CD4-positive, alpha-beta T cell treated with Interleukin-2 at 100 ng/mL for 4 hours (primary cell): ENCODE data around the gene OSBPL8.
A peak's percentile ranks its signal among the peaks of the same experiment; 100 is the strongest.

Source experiments
- DNase-seq: peaks from one replicate; pipeline ENCODE4 v3.0.0-alpha.2; 2020; ENCODE audit warnings: low spot score

Gene OSBPL8

GRCh38 chr12:76559400-76560085, at the start of gene OSBPL8:
TSS of gene OSBPL8 (minus strand) at chr12:76559771. CDS start at chr12:76487551, 72,220 bp downstream.
- peak; percentile 94 for DNase-seq

- DNase-seq, result no peak
Measured at GRCh38 chr12:76608070-76608469, 48.5 kb upstream of the OSBPL8 start.

DNA sequence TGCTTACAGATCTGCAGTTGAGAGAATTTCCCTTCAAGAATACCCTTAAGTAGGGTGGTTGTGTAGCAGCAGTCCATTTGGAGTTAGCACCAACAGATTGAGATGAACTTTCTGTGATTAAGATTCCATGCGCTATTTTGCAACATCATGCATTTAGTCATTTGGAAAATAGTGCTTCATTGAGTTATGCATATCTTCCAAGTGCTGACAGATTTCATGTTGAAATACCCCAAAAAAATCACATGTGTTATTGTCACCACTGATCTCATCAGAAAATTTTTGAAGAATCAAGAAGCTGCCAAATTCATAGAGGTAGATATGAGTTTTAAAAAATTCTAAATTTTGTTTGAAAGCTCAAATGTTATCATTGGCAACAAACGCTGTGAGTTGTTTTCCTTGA, 35.5 kb upstream of the OSBPL8 start:
- no peak for DNase-seq

DNA sequence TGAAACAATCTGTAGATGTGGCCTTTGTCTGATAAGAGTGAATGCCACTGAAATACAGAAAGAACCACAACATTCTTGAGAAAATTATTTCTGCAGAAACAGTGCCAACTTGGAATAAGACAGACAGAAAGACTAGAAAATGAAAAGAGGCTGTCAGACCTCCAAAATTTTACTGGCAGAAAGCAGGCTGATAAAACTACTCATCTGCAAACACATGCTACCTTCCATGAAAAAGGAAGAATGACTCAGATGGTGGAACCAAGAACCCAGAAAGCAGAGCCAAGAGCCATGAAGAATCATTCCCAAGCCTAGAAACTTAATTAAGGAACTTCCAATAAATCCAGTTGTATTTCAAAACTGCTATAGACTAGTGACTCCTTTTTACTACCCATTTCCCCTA, 31.9 kb upstream of the OSBPL8 start:
- no peak for DNase-seq

GRCh38 chr12:76590131-76590530, 30.6 kb upstream of the OSBPL8 start:
- no peak for DNase-seq

GRCh38 chr12:76588881-76589565, 29.5 kb upstream of the OSBPL8 start:
- DNase-seq, result no peak

DNA sequence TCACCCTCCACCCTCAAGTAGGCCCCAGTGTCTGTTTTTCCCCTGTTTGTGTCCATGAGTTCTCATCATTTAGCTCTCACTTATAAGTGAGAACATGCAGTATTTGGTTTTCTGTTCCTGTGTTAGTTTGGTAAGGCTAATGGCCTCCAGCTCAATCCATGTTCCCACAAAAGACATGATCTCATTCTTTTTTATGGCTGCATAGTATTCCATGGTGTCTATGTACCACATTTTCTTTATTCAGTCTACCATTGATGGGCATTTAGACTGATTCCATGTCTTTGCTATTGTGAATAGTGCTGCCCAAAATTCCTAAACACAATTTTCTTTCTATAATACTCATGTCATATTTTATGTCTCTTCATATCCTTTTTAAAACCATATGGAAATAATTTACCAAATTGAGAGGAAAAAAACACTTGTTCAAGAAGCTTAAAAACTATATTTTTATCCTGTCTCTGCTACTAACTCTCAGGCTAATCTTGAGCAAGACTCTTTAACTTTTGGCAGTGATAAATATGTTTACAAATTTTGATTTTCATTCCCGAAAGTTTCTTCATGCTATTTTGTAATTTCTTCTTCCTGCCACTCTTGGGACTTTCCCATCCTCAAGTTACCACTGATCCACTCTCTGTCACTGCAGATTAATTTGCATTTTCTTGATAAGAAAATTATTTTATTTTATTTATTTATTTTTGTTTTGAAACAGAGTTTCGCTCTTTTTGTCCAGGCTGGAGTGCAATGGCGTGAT, 28.0 kb upstream of the OSBPL8 start:
- no peak for DNase-seq

- DNase-seq, result peak; percentile 65
Measured at GRCh38 chr12:76586764-76587395, 27.3 kb upstream of the OSBPL8 start.

- DNase-seq, result no peak
Measured at GRCh38 chr12:76583301-76583700, 23.7 kb upstream of the OSBPL8 start.

DNA sequence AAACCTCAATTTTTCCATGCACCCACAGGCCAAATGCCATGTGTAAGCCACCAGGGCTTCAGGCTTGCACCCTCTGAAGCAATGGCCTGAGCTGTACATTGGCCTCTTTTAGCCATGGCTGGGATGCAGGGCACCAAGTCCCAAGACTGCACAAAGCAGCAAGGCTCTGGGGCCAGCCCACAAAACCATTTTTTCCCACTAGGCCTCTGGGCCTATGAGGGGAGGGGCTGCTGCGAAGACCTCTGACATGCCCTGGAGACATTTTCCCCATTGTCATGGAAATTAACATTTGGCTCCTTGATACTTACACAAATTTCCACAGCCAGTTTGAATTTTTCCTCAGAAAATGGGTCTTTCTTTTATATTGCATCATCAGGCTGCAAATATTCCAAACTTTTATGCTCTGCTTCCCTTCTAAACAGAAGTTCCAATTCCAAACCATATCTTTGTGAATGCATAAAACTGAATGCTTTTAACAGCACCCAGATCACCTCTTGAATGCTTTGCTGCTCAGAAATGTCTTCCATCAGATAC, 14.3 kb upstream of the OSBPL8 start:
- no peak for DNase-seq

GRCh38 chr12:76571256-76571655, 11.7 kb upstream of the OSBPL8 start:
- DNase-seq, result no peak

DNA sequence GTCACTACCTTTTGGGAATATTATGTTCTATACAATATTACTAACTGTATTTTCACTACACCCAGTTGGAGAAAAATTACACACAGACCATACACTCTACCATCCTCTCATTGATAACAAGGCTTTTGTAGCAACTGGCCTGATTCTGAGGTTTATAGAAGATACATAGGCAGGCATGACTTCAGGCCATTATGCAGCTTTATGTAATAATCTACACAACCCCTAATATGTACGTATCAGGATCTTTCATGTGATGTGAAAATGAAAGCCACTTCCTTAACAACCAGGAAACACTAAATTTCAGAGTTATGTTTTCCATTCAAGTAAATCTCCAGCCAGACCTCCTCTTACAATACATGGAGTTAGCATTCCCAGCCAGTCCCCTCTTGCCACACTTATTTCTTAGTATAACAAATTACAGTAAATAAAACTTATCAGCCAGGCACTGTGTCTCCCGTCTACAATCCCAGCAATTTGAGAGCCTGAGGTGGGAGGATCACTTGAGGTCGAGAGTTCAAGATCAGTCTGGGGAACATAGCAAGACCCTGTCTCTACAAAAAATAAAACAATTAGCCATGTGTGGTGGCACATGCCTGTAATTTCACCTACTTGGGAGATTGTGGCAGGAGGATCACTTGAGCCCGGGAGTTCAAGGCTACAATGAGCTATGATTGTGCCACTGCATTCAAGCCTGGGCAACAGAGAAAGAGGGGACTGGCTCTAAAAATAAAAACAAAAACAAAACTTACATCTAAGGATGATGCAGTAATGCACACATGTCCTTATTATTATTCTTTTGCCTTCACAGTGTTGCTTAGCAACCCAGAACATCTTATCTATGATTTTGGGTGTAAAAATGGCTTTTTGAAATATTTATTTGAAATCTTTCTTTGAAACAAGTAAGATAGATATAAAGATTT, 10.4 kb upstream of the OSBPL8 start:
- DNase-seq, result no peak

DNA sequence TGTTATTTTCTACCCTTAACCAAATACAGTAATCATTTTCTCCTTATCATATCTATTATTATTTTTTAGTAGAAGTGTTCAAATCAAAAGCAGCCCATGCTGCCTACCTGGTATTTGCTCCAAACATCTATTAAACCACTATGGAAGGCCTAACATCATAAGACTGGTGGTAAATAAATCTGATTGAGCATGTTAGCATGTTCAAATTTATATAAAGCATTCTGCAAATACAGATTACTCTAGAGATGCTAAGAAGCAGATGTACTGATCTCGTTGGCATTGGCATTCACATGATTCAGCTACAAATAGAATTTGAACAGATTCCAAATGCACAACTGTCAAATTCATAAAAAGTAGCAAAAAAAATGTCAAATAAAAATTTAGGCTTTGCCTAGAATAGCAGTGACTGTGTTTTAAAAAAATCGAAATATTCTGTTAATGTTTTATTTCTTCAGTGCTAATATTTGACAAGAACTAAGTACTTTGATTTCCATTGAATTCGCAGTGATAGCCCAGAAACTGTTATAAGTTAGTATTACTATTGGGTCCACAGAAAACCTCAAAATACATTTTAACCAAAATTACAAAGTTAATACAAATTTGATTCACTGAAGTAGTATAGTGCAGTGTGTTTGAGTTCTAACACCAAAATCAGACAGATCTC, 9.4 kb upstream of the OSBPL8 start:
- no peak for DNase-seq

- no peak for DNase-seq
Measured at GRCh38 chr12:76568130-76568529, 8.6 kb upstream of the OSBPL8 start.

DNA sequence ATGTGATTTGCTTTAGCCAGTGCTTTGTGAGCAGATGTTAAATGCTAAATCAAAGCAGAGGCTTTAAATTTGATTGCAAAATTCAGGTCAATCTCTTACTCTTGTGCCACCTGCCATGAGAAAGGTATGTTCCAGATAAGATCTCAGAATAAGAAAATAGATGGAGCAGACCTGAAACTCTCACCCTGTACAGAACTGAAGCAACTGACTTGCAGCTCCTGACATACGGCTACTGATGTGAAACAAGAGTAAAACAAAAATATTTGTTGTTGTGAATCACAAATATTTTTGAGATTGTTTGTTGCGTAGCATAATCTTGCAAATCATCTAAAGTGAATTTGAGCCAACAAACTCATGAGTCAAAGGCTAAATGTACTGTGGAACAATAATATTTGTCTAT, 3.5 kb upstream of the OSBPL8 start:
- DNase-seq, result no peak

DNA sequence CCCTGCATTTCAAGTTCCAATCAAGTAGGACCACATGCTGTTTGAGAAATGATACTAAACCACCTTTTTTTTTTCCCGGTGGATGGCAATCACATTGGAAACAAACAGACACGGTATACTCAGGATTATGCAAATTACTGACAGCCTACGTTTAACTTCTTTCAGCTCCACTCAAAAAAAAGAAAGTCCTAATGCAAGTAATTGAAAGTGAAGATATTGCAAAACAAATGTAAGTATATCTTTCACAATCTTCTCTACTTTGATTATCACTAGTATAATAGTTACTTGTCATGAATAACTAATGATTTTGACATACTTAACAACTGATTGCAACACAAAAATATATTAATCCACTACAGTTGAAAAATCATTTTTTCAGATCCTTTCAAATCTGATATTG, 2.6 kb upstream of the OSBPL8 start:
- no peak for DNase-seq

DNA sequence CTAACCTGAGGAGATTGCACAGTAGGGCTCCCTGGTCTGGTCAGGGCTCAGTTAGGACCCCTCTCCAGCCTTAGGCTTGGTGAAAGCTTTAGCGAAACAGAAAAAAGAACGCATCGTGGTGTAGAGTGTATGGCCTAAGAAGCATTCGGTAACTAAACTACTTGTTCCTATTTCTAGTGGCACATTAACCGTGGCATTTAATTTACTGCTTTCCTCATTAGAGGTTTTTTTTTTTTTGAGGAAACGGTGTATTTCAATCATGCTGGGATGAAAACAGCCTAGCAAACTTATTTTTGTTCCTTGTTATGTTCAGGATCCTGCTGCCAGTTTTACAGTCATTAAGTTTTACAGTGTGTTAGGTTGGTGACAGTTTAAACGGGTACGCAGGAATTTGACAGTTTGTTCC, 518 bp upstream of the OSBPL8 start:
- DNase-seq, result no peak

- DNase-seq, result peak; percentile 83
Measured at GRCh38 chr12:76558684-76559399, 729 bp downstream of the OSBPL8 start.

DNA sequence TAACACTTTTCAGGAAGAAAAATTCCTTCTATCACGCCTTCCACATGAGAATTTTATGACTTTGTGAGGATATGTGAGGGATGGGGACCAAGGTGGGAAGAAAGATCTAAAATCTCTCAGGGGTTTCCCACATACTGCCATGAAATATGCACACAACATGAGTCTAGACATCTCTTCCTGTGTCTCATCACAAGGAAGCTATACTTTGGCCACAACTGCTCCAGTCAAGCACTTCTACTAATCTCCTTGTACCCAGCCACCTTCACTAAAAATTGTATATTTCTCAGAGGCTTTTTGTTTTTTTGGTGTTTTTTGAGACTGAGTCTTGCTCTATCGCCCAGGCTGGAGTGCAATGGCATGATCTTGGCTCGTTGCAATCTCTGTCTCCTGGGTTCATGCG, 3.2 kb downstream of the OSBPL8 start:
- peak; percentile 57 for DNase-seq

DNA sequence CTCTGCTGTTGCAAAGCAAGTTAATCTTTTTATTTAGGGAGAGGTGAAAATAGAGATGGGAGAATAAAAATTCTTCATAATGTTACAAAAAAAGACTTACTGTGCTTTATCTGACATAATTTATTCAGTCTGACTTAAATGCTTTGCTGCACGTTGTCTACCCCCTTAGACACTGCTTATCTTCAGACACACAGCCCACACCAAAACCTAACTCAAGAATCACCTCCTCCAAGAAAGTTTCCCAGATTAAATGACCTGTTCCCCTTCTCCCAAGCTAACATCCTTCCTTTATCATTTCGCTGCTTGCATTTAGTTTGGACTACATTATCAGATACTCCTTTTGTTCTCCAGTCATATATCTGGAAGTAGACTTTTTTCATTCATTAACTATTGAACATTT, 3.8 kb downstream of the OSBPL8 start:
- DNase-seq, result no peak
